ENCODE data around the gene NELFB.
A peak's percentile ranks its signal among the peaks of the same experiment; 100 is the strongest.

NELFB gene

DNA sequence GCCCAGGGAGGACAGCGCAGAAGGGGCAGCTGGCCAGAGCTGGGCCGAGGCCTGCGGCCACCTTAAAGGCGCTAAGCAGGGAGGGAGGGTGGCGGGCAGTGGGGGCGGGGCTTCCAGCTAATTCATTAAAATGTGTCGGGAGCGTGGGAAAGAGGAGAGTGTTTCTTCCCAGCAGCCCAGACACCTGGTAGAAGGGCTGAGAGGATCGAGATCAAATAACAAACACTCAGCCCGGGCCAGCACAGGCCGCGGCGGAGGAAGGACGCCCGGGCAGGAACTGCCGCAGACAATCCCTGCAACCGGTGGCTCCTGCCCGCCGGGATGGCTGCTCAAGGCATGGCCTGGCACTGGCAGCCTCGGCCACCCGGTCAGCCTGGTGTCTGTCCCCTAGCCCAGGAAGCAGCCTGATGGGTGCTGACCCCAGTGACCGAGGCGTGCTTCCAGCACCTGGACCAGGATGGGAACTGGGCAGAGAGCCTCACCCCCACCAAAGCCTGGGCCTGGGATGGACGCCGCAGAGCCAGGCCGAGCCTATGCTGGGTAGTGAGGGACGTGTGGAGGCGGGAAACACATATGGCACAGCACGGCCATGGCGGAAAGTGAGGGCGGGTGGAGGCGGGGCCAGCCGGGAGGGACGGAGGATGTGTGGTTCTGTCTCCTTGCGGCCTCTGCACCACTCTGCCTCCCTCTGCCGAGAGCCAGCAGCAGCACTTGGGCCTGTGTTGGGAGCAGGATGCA lies 50.1 kb downstream of the NELFB start:
- peak; percentile 70 for DNase-seq

DNA sequence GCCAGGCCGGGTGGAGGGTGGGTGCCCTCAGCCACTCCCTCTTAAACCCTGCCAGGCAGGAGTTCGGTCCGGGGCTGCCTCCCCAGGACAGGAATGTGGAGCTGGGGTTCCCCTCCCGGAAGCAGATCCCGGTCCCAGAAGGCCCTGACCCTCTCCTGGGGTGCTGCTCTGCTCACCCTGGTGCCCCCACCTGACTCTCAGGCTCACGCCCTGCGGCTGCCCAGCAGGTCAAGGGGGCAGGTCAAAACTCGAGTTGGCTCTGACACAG lies 50.6 kb downstream of the NELFB start:
- DNase-seq, result no peak

DNA sequence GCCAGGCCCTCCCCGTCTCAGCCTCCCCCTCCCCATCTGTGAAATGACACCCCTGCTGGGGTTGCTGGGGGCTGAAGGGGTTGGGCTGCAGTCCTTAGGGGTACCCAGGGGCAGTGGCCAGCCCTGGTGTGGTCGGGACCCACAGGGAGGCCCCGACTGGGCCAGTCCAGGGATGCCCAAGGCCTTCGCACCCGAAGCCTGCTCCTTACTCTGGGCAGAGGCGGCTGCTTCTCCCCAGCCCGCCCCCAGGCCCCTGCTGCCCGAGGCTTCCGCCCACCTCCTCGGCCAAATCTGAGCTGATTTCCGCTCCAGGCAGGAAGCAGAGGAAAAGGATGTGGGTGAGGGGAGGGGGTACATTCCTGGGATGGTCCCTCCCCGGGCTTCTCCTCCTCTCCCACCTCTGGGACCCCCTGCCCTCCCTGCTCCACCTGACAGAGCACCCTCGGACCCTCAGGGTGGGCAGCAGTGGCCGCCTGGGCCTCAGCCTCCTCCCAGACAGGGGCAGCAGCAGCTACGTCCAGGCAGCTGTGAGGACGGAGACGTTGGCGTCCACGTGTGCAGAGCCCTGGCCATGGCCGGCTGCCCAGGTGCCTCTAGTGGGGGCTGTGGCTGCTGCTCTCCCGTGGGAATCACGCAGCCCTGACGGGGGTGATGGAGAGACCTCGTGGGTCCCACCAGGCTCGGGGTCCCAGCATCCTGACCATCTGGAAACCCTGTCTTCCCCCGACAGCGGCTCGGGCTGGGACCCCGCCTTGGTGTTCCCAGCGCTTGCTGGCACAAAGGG lies 51.1 kb downstream of the NELFB start:
- DNase-seq, result no peak

DNA sequence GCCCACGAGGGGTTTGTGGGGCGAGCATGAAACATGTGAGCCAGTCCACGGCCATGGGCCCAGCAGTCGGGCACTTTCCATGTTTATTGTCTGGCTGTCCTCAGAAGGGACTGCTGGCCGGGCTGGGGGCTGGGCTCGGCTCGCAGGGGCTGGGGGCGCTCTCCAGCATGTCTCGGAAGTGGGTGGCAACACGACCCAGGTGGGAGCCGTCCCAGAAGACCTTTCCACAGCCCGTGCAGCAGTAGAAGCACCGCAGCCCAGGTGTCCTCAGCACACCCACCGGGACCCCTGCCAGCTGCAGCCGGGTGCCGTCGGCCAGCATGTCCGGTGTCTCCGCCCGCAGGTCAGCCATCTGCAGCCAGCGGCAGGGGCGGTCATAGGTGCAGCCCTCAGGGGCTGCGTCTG lies 51.7 kb downstream of the NELFB start:
- DNase-seq, result no peak

DNA sequence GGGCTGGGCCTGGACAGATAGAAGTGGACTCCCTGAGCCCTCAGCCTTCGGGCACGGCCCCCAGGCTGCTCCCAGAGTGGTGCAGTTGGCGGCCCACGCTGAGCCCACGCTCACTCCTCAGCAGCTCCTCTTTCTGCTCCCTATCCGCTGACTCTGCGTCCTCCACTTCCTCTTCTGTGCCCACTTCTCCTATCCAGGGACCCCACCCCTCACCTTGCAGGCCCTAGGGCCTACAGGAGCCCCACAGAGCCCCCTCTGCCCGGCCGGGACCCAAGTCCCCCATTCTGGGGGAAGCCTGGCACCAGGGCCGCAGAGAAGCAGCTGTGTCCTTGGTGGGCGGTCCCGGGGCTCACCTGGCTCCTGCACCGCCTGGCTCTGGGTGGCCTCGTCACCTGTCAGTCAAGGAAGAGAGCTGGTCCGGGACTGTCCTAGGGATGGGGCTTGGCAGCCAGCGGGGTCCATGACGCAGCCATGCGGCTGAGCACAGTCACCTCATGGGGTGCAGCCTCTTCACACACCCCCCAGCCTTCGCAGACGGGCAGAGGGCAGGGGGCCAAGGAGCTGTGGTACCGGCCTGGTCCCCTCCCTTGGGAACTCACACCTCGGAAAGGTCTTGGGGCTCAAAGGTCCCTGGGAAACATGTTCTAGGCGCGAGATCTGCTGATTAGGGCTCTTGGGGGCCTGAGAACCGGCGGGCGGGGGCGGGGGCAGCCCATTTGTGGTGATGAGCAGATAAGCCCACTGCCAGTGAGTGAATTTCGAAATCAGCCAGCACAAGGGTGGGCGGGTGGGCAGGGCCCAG lies 52.3 kb downstream of the NELFB start:
- DNase-seq, result no peak

DNA sequence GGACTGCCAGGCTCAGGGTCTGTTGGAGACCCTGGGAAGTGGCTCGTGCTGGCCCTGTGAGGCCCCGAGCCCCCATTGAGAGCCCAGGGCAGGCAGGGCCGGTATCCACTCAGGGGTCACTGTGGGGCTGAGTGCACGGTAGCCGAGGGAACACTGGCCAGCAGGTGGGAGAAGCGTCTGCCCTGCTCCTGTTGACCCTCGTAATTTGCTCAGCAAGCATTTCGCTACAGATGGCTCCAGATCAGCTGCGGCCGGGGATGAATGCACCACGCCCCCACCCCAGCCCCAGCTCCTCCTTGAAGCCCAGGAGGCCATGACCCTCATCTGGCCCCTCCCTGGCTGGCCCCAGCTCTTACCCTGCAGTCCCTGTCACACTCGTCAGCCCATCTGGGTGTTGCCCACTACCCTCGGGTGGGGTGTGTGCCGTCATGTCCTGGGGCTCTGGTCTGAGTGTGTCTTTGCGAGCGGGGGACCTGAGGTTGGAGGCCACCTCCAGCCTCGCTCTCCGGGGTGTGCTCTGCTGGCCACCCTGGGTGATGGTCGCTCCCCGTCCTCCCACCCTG lies 53.0 kb downstream of the NELFB start:
- no peak for DNase-seq

DNA sequence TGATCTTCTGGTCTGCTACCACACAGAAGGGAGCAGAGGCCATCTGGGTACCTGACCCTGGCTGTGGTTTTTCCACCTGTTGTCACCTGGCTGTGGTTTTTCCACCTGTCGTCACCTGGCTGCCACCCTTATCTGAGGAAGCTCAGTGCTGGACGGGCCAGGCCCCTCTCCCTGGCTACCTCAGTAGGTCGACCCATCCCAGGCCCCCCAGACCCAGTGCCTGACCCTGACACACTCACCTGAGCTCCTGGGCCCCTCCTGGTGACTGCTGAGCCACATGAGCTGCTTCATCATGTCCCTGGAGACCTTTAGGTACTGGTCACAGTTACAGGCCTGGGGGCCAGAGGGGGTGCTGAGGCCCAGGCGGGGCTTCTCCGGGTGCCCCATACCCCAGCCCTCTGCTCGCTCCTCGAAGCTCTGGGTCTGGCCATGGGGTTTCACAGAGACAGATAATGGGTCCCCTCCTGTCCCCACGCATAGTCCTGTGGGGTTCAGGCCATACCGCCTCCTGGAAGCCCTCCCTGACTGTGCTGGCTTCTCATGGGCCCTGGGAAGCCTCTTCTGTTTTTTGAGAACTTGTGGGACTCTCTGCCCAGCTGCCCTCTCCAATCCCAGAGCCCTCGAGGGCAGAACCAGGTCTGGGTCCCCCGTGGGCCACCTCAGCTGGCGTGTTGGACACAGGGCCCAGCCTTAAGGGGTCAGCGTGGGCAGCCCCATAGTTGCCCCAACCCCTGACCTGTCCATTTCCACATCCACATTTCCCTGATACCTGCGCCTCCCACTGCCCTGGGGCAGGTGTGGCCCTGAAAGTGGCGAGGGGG lies 54.5 kb downstream of the NELFB start:
- DNase-seq, result no peak

DNA sequence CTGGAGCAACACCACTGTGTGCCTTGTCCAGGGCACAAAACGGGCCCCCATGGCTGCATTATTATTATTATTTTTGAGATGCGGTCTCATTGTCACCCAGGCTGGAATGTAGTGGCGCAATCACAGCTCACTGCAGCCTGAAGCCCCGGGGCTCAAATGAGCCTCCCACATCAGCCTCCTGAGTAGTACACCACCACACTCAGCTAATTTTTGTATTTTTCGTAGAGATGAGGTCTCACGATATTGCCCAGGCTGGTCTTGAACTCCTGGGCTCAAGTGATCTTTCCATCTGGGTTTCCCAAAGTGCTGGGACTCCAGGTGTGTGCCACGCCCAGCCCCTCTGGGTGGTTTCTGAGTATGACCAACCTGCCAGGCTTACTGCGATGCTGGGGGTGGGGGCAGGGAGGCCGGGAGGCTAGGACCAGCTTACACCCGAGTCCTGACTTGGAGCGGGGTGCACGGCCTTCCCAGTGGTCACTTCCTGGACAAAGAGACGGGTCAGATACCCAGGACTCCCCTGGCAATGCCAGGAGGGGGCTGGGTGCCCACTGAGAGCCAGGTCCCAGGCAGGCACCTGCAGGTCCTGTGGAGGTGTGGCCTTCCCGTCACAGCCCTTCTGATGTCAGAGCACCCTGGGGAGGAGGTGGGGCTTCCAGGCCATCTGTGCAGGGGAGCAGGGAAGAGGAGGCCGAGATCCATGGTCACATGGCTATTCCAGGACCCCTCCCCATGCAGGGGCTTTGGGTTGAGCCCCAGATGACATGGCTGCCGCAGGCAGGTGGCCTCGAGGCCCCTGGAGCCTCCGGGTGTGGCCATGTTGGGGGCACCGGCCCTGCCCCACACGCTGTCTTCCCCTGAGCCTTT lies 55.3 kb downstream of the NELFB start:
- peak; percentile 71 for DNase-seq

DNA sequence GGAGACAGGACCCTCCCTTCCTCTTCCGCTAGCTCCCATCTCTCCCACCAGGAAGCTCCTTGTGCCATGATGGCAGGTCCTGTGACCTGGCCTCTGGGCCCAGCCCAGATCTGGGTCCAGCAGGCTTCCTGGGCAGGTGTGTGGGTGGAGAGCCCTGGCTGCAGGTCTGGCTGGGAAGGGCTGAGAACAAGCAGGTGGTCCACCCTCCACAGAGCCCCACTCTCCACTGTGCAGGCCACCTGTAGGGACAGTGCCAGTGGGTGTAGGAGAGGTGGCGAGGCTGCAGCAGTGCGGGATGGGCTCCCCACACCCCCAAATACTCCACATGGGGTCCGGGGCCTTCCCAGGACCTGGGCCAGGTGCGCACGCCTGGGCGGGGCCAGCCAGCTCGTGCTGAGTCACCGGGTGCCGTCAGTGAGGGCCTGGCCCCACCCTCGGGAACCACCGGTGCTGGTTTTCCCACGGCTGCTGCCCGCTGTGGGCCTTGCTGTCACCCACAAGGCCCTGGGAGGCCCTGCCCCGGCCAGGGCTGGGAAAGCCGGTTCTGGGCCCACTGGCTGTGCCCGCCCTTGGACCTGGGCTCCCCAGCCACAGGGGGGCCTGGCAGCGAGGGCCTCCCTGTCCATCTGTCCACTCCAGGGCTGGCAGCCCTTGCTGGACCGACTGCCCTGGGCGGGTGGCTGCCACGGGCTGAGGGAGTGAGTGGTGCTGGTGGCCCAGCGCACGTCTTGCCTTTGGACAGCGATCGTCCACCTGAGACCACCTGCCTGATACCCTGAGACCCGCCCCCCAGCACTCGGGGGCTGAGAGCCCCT lies 56.3 kb downstream of the NELFB start:
- peak; percentile 83 for DNase-seq

DNA sequence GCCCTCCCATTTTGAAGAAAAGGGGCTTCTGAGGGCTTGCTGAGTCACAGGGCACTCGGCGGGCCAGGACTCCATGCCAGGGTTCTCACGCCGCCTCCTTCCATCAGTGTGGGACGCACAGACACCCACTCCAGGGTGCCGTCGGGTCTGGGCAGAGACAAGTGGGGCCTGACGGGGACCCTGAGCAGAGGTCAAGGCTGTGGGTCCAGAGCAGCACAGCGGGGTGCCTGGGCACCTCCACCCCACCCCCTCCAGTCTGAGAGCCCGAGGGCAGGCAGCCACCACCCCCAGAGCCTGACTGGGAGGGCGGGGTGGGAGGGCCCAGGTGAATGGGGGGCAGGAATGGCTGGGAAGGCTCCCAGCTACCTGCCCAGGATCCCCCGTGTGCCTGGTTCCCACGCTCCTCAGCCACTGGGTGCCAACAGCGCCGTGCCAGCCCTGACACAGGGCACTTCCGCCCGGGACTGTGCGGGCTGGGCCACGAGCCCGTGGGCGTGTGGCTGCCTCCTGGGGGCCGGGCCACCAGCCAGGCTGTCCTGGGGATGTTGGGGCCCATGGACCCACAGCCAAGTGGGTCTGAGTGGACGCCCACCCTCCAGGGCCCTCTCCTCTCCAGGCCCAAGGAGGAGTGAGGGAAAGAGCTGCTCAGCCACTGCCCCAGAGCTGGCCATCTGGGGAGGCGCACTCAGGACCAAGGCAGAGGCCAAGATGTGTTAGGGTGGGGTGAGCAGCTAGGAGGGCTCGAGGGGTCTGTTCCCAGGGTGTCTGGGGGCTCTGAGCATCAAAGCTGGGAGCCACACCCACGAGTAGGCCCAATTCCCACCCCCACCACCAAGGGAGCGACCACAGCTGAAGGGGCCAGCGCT lies 57.1 kb downstream of the NELFB start:
- no peak for DNase-seq

DNA sequence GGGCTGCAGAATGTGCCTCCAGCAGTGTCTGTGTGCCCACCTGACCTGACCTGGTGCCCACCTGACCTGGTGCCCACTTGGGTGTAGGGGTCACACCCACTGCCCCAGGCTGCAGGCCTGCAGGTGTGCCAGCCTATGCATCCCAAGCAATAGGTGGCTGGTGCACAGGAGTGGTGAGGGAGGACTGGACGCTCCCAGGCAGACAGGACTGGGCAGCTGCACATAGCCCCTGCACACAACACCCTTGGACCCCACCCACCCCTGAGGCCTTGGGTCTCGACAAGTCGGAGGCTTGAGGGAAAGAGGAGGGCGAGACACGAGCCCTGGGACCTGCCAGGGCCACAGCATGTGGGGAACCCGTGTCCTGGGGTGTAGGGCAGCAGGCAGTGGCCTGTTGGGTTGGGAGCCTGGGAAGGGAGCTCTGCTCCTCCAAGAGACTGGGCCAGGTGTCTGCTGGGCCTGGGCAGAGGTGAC lies 57.8 kb downstream of the NELFB start:
- no peak for DNase-seq

DNA sequence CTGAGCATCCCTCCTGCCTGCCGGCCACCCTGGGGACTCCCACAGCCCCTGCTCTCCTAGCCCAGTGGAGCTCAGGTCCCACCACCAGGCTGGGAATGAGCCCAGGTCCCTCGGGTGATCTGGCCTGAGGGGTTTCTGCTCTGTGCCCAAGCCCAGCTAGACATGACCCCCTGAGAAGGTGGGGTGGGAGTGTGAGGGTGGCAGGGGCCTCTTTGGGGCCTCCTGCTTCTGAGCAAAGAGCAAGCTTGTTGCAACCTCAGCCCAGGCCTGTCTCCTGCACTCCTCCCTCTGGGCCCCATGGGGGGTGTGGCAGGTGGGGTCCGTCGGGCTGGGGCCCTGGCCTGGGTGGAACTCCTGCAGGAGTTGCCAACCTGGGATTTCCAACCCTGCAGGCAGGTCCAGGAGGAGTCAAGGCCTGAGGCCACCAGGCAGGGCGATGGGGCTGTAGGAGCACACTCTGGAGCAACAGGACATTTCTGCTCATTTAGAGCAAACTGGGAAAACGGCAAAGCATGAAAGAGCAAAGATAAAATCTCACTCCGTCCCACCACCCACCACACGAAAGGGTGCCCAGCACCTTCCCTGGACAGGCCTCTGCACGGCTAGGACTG lies 58.3 kb downstream of the NELFB start:
- no peak for DNase-seq

DNA sequence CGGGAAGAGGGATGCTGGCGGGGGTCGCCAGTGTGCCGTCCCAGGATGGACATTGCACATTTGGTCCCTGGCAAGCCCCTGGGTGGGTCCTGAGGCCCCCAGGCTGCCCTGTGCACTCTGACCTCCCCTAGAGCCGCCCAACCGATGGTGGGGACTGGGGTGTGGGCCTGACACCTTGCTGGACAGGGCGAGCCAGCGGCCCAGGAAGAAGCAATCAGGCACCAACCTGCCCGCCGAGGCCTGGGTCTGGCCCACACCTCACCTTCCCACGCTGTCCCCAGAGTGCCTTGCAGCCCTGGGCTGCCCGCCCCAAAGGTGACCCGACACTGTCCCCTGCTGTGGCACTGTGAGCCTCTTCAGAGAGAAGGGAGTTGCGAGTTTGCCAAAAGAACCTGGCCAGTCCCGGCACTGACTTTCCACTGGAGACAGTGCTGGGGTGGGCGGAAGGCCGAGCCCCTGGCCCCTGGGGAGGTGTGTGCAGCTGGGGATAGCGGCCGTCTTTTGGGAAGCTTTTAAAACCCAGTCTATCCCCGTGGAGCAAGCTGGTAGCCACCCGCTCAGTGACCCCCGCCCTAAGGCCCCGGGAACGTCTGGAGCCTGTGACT lies 58.9 kb downstream of the NELFB start:
- no peak for DNase-seq

DNA sequence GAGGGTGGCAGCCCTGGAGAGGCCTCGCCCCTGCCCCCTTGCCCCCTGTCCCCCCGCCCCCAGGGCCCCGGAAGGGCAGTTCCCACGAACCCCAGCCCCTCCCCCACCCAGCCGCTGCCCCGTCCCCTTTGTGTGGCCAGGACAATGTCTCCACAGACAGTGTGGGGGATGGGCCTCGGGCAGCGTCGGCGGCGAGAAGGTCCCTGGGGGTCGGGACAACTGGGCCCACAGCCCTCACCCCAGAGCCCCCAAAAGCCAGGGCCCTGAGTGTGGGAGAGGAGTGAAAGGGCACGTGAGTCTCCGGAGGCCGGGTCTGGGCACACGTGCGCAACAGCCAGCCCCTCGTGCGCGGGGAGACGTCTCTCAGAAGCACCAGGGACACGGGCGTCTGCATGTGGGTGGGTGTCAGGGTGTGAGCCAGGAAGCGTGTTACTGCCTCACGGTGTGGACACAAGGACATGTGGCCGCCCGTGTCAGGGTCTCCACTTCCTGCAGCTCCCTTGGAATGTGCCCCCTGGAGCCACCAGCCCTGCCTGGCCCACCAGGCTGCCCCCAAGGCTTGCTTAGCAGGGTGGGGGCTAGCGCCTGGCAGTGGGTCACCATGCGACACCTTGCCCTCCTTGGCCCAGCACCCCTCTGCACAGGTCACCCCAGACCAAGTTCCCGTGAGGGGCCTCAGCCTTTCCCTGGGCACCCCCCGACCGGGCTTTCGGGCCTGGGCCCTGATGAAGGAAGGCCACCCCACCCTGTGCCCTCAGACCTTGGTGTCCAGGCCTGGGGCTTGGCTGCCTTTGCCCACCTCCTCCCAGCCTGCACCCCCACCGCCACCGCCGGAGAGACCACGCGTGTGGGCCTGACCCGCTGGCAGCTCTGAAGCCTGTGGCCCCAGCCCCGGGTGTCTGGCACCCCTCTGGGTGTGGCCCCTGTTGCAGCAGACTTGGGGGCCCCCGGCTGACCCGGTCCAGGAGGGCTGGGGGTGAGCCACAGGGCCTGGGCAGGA lies 59.7 kb downstream of the NELFB start:
- no peak for DNase-seq

DNA sequence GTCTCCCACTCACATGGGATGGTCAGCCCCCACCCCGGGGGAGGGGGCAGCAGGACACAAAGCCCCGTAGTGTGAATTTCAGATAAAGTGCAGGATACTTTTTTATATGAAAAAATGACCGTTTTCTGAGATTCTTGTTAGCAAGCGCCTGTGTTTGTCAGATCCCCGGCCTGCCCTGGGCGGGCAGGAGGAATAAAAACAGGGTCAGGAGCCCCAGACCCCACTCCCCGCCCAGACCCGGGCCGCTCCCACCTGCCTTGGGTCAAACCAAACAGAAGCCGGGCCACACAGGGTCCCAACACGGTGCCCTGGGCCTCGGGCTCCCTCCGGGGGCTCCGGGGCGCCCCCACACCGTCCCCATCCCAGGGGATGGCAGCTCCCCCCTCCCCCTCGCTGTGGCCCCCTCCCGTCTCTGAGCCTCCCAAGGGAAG lies 60.5 kb downstream of the NELFB start:
- no peak for DNase-seq

DNA sequence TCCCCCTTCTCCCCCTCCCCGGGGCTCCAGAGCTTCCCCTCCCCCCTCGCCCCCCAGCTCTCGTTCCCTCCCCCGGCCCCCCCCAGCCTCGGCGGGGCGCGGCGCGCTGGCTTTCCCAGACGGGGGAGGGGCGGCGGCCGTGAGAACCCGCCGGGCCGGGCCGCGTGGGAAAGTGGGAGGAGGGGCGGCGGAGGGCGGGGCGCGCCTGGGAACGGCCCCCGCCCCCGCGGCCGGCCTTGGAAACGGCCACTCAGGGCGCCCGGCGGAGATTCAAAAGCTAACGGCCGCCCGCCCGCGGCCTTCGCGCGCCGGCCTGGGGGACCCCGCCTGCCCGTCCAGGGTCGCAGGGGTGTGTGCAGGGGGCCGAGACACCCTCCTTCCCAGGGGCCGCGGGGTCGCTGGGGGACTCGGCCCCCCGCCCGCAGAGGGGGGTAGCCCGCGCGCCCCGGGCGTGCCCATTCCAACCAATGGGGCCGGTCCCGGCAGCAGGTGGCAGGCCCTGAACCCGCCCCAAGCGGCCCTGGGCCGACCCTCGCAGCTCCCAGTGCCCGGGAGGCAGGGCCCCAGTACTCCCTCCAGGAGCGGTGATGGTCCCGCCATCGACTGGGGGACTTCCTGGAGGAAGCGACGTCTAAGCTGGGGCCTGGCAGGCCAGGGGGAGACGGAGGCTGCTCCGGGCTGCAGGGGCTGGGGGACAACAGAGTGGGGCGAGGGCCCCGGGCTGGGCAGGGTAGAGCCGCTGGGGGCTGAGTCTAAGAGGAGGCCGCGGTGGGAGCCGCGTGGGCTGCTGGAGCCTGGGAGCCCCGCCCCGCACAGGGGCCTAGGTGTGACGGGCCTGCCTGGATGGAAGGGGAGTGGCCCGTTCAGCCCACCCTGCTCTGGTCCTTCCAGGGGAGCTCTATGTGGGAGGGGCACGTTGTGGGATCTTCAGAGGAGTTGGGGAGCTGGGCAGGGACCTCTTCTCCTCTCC lies 61.2 kb downstream of the NELFB start:
- peak; percentile 74 for DNase-seq

Measured in NCI-H774 (cell line).